Measurements from ENCODE around the gene PPFIBP2.

The PPFIBP2 gene

DNA sequence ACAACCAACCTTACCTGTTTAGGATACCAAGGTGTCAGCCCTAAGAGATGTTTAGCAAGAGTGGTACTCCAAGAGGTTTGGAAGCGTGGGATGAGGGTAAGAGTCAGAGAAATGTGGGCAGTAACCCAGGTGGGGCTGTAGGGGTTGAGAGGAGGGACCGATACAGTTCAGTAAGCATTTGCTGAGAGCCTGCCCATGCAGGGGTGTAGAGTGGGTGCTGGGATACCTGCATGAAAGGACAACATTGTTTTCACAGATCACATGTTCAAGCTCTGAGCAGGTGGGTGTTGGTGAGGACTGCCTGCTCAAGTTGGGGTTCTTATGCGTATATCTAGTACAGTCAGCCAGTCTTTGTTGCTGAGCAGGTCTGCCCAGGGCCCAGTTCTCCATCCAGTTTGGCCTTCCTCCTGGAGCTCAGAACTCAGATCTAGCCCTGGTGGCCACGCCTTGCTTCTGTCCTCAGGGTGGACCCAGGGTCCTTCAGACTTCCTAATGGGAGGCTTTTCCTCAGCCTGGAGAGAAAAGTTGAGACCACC, 14.8 kb downstream of the PPFIBP2 start:
- no peak for DNase-seq

DNA sequence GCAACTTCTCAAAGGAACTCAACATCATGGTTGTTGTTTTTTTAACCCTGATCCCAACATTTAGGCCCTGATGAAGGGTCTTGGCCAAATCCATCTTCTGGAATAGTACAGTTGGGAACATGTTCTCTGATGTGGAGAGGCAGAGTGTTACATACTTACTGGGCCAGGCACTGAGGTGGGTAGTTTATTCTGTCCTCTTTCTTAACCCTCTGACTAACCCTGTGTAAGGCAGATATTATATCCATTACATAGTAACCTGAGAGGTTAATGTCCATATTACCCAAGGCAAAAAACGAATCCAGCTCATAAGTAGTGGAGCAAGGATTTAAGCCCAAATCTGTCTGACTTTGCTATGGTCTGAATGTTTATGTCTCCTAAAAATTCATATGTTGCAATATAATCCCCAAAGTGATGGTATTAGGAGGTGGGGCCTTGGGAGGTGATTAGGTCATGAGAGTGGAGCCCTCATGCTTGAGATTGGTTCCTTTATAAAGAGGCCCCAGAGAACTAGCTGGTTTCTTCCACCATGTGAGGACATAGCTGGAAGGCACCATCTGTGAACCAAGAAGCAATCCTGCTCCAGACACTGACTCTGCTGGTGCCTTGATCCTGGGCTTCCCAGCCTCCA, 16.3 kb downstream of the PPFIBP2 start:
- no peak for DNase-seq

DNA sequence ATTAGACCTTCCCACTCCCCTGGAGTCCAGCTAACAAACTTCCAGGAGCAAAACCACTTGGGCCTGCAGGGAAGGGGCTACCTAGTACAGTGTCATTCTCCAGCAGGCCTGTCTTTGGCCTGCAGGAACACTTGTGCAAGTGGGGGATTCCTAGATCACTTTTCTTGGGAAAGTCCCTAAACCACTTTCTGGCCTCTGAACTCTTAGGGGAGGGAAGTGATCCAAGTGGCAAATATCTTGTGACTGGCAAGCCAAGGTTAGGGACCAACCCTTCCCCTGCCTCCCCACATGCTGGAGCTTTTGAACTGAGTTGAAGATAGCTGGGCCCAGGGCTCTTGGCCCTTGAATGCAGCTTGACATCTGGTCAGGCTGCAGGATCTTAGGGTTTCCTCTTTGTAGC, 17.2 kb downstream of the PPFIBP2 start:
- no peak for DNase-seq

DNA sequence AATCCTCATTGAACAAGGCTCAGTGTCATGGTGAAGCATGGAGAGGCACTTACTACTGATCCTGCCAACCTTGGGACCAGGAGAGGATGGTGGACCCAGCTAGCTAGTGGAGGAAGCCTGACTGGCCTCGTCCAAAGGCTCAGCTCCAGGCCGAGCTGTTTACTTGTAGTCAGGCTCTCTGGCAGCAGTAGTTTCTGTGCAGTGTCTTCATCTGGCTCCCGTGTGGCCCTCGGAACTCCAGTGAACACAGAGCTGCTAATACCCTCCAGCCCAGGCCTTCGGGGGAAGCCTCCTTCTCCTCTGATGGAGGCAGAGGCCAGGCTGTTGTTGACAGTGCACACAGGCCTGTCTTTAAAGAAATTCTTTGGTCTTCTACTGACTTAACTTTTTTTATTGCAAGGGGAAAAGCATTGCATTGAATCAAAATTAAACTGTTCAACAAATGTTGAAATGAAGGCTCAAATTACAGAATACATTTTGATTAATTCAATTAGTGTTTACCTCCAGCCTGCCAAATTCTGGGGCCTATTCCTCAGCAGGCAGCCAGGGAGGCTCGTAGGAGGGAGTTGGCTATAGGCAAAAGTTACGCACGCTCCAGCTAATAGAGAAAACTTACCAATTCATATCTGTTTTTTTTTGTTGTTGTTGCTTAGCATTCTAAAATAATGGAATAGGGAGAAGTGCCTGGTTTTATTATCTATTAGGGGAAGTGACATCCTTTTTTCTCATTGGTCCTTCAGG, 18.8 kb downstream of the PPFIBP2 start:
- no peak for DNase-seq

DNA sequence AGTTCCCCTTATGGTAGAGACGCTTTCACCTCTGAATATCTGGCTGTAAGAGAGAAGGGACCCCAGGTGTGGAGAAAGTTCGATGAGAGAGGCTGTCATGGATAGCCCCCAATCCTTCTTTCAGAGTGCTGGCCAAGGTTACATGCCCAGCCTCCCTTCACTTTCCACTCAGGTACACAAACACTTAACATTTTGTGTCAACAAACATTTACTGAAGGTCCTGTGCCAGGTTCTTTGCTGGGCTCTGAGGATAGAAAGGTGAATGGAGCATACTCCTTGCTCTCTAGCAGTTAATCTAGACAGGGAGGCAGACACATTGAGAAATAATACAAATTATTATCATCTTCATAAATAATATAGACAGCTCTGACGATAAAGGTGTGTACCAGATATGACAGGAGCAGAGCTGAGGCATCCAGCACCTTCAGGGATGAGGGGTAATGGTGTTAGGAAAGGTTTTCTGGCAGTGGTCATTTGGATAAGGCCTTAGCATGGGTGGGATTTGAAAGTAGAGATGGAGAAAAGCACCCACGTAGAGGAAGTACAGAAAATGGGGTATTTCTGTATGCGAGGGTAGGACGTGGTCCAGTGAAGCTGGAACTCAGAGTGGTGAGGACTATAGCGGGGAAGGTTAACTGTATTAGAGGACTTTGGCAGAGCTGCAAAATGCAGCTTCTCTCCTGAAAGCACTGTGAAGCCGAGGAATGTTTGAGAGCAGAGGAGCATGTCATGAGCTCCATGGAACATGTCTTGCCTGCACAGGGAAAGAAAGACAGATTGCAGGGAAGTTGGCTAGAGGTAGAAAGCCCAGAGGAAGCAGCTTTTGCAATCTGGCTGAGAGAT, 19.6 kb downstream of the PPFIBP2 start:
- no peak for DNase-seq

DNA sequence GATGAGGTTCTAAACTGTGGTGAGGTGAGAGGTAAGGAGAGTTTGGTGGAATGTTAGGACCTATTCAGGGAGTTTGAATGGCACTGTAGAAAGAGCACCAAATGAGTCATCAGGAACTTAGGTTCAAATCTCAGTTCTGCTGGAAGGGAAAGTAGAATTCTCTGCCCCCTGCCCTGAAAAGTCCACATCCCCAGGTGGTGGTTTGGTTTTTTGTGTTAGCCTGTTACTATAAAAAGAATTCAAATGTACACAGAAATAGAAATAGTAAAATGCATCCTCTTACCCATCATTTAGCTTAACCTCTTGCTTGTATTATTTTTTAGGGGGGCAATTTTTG, 20.2 kb downstream of the PPFIBP2 start:
- no peak for DNase-seq

DNA sequence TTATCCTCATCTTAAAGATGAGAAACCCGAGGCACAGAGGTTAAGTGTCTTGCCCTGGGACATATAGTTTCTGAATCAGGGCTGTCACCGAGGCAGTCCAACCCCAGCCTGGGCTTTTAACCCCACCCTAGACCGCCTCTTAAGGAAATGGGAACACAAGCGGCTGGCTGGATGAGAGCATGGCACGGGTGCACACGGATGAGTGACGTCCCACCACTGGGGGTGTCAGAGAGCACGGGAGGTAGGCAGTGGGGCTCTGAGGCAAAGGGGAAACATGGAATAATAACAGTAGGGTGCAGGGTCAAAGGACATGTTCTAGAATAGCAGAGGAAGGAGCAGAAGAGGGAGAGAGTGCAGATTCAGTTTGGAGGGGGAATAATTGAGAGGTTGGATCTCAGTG, 22.3 kb downstream of the PPFIBP2 start:
- DNase-seq: no peak

DNA sequence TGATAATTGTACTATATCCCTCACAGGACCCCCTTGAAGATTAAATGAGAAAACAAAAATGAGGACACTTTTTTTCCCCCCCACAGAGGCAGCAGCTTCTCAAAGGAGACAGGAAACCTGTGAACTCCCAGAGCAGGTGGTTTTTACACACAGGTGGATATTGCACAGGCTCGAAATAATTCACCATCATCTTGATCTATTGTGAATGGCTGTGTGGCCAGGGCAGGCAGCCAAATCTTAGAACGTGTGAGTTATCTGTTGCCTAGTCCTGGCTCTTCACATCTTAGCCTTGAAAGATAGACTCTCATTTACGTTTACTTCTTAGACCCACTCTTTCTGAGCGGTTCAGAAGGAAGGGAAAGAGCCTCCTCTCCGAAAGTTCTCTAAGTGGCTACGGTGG, 23.5 kb downstream of the PPFIBP2 start:
- no peak for DNase-seq

DNA sequence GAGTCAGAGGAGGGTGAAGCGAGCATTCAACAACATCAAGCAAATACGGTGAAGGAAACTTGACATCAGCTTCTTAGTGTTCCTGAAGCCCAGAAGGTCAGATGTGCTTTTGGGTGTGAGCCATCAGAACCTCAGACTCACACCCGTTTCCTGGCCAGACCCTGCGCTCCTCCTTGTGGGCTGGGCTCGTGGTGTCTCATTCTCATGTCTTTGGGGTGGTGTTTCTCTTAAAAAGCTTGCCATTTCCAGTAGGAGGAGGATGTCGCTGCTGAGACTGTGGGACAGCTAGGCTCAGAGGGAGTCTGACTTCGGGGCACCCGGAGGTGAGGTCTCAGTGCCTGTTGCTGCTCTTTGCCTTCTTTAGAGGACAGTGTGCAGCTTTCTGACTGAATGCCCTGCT, 24.2 kb downstream of the PPFIBP2 start:
- peak; percentile 17 for DNase-seq

DNA sequence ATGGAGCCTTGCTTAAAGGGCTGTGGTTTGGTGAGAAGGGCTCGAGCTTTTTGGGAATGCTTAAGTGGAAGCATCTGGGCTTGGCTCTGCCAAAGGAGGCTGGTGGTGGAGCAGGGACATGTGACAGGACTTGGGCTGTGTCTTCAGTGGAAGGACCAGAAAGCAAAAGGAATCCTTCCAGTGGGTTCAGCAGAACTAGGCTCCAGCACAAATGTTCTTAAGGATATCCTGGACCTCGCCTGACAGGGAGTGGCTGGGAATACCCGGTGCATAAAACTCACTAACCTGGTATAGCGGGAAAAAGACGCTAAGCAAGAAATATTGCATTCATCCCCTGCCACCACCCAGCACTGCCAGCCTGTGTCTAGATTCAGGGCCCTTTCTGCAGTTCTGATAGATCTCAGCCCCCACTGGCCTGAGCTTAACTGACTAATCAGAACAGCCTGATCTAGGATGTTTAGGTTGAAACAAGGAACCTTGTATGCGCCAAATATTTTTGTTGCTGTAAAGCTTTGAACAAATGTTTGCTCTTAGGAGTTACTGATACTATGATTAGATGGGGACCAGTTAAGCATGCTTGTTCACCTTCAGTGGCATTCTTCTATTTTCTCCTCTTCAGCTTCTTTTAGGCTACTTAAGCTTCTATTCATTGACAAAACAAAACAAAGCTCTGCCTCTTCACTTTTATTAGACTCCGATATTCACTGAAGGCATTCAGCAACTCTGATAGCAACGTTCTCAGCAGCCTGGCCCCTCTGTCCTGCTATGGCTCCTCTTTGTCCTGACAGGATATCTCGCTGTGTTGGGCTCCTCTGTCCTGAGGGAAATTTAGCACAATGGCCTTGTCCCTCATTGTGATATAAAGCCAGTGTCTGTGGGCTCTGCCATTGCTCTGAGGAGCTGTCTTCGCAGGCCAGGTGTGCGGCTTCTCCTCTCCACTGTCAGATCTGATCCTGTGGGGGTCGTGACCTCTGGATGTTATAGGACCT, 25.0 kb downstream of the PPFIBP2 start:
- no peak for DNase-seq

DNA sequence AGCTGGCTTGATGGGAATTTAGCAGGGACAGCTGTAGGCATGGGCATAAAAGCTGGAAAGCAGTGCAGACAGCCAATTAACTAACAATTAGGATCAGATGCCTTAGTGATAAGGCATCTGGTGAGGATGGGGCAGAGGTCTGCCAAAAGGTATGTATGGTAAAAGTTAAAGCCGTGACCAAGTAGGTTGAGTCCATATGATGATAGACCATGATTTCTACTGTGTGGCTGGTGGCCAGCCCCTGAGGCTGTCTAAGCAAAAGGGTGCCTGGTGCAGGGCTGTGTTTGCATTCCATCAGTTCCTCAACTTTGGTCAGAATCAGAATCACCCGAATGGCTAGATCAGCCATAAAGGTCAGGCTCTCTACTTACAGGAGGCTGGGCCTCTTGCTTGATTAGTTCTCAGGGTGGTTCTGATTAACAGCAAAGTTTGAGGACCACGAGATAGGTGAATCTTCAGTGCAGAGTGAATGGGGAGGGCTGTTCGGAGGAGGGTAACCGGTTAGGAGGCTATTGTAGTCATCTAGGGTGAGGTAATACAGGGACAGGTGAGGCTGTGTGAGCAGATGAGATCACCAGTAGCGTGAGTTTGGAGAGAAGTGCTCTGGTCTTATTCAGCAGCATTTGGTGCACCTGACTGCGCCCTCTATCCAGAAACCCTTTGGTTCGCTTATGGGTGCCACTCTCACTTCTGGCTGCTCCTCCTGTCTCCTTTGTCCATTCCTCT, 27.2 kb downstream of the PPFIBP2 start:
- DNase-seq: no peak

DNA sequence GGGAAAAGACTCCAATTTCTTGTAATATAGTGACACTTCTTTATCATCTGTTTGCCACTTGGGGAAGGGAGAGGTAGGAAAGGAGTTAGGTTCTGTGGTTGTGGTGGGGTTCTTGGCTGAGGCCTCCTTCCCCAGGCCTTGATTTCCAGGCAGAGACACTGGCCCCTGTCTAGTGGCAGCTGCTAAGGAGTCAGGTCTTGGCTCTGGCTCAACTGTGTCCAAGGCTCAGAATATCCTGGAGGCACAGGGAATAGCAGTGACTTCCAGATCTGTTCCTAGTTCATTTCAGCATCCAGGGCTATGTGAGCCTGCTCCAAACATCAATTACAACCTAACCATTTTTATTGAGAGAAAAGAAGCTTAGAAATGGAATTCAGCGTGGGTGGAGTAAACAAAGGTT, 29.5 kb downstream of the PPFIBP2 start:
- no peak for DNase-seq

DNA sequence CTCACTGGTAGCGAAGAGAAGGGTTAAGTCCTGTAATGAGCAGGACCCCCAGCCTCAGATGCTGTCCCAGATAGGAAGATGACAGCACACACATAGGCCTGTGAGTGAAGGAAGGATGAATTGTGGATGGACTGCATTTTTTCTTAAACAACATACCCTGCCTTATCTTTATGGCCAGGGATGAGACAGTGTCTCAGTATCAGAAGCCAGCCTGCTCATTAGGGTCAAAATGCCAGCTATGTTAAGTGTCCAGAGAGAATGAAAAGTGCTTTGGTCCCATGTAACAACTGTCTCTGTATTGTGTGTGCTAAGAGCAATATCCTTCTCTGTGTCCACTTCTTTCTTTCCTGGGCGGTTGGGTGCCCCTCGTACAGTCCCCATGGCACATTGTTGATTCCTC, 30.2 kb downstream of the PPFIBP2 start:
- no peak for DNase-seq

DNA sequence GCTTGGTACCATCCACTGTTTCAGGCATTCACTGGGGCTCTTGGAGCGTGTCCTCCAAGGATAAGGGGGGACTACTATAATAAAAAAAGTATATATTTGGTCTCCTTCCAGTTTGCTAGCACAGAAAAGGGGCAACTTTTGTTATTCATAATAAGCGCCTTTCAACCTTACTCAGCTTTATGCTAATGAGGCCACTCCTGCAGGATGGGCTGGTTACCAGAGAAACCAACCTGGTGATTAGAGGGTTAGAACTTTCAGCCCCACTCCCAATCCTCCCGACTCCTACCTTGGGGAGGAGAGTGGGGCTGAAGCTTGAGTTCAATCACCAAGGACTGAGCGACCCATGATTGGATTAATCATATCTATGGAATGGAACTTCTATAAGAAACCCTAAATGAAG, 31.8 kb downstream of the PPFIBP2 start:
- no peak for DNase-seq

DNA sequence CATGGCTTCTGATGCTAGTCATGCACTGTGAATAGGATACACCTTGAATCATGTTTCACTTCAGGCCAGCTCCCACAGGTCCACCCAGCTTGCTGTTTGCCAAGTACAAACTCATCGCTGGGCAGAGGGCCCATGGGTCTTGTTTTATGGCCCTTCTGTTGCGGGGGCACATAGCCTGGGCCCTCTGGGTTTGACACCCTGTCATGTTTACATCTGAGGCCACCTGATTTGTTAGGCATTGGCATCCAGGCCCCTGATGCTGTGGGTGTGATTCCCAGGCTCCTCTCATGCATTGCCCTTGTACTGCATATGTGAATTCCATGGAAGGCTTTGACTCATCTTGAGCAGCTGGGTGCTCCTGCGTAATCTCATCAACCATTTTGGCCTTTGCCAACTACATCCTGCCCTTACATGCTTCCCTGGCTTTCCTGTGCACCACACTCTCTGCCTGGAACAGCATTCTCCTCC, 32.6 kb downstream of the PPFIBP2 start:
- DNase-seq: no peak

DNA sequence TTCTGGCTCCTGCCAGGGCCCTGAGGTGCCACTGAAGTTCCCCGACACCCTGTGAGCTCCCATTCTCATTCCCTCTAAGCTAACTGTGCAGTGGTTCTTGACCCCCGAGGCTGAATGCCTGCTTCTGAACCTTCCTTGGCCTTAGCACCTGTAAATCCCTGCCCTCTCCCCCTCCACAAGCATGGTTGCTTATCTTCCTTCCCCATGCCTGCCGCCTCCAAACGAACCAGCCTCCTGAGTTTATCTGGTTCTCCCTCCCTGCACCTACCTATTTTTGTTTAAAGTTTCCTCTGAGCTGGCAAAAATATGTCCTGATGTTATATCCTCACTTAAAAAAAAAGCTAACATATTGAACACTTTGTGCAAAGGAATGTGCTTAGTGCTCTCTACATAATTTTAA, 33.9 kb downstream of the PPFIBP2 start:
- no peak for DNase-seq

DNA sequence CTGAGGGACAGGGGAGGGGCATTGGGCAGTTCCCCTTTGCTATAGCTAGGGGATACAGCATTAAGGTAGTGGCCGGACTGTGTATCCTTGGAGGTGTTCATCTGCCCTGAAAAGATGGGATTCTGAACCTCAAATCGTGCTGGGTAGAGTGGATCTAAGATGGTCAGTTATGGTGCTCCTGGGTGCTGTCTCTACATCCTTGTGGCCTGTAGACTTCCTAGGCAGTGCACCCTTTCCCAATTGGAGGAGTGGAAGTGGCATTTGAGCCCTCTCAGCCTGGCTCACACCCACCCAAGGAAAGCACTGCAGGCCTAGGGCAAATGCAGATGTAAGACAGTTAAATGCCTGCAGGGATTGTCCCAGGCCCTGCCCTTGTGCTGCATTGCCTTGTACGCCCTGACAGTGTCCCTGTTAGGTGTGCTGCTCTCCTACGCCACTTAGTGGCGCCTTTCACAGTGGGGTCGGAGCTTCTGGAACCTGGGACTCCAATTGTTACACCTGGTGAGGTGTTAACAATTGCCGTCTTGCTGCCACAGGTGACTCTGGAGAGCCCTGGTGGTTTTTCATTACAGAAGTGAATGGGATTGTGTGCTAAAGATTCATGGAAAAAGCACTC, 35.0 kb downstream of the PPFIBP2 start:
- peak; percentile 33 for DNase-seq

DNA sequence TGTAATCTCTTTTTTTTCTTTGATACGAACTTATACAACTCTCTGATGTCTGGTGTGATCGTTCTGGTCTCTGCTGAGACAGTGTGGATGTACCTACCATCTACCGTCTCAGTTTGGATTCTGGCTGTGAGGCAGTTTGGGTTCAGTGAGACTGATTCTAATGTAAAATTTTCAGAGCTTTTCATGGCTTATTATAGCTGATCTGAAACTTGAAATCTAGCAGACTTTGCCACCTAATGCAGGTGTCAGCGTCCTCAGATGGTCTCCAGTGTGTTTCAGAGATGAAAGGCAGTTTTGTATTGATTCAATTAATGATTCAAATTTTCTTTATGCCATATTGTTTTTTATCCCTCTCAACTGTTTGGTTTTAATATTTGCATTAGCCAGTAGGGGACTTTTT, 35.9 kb downstream of the PPFIBP2 start:
- DNase-seq: no peak

DNA sequence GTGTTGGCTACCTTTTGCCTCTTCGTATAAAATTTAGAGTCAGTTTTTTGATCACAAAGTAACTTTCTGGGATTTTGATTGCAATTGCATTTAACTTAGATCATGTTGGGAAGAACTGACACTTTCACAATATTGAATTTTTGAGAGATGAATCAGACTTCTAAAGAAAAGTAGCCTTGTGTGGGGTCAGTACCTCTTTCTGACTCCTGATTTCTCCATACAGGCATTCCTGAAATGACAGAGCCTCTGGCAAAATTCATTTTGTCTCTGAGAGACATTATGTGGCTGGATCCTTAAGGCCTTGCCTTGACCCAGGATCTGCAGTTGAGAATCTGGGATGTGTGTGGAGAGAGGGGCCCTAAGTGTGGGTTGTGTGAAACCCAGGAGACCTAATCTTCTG, 37.8 kb downstream of the PPFIBP2 start:
- DNase-seq: no peak

DNA sequence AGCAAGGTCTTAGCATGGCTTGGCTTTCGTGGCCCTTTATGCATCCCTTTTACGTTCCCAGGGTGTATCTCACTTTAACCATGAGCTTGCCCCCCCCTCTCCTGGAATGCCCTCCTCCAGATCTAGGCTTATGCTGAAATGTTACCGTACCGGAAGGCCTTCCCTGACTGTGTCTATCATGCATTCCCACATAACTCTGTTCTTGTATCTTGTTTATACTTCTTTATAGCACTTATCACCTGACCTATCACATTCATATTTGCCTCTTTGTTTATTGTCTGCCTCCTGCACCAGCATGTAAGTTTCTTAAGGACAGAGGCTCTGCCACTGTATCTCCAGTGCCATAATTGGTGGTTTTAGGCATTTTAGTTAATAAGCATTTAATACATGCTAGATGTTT, 38.9 kb downstream of the PPFIBP2 start:
- no peak for DNase-seq

DNA sequence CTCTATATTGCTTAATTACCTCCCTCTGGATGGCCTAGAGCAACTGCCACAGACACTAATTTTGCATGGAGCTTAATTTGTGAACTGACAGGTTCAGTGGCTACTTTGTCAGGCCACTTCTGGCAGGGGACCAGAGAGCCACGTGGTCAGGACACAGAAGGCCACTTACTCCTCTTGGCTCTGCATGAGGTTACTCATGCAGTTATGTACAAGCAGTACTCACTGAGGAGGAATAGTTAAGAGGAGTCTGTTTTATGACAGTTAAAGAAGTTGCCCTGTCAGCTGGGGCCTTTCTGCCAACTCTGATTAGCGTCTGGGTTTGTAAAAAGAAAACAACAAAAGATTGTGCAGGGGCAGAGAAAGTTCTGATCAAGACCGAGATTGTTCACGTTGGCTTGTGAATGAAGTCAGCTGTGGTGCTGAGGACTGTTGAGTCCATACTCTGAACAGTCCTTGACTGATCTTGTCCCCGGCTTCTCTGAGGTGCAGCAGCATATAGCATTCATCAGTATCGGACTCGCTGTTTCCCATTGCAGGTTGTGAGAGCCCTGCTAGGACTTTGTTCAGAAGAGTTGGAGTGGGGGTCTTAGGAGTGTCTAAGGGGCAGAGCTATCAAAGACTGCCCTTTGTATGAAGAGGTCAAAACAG, 41.4 kb downstream of the PPFIBP2 start:
- DNase-seq: no peak
